HG02885 (cell line): ENCODE results near the gene TADA3.
"Not testable (repeated sequence)": the region's sequence is repeated elsewhere in the genome, so short reads cannot be mapped to it uniquely, and the experiment has no call there.

ENCODE experiments used
- ATAC-seq: cut with Tn5 transposase; IDR thresholded peaks from one replicate; pipeline ENCODE4 v1.9.1; 2021; ENCODE audit warnings: mild to moderate bottlenecking; ENCODE audit not compliant: unreplicated experiment, poor library complexity

TADA3 gene

DNA sequence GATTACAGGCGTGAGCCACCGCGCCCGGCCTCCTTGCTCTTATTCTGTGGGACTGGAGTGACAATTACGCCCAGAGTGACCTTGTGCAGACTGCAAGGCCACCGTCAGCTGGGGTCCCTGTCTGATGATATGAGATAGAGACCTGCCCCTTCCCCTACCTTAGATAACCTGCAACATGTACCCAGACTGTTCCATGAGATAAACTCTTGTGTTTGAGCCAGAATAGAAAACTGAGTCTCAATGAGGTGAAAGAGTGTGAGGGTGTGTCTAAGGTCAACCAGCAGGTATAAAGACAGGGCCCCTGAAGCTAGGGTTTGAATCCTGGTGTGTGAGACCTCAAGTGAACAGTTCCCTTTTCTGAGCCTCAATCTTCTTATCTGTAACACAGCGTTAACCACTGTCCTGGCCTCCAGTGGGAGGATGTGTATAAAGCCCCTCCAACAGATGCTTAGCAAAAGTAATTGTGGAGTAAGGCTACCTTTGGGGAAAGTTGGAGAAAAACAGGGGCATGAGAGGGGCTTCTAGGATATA, 6.0 kb downstream of the TADA3 start:
- ATAC-seq: no peak

DNA sequence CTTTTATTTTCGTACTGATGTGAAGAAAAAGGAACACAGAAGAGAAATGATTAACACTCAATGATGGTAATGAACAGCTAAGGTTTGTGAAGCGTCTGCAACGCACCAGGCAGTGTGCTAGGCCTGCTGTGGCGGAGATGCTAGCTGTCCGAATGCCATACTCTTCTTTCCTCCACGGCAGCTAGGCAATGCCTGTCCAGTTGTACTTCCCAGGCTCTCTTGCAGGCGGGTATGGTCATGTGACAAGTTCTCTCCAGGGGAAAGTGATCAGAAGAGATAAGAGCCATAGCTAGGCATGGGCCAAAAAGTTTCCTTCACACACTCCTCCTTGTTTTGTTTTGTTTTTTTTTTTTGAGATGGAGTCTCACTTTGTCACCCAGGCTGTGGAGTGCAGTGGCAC, 6.7 kb downstream of the TADA3 start:
- no peak for ATAC-seq

DNA sequence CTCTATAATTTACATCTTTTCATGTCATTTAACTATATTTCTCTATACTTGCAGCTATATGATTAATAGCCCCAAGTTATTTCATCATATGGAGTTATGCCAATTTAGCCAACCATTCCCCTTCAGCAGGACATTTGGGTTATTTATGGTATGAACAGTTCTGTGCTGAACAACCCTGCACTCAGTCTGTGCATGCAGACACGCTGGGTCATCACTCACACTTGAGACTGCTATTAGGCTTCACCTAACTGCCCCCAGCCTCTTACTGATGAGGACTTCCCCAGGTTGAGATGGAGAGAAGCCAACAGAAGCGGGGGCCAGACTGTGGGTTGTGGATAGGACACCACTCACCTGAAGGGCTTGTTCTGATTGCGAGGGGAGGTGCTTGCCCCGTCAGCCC, 7.3 kb downstream of the TADA3 start:
- ATAC-seq: no peak

- ATAC-seq: no peak
Observed at GRCh38 chr3:9783954-9784353, 8.3 kb downstream of the TADA3 start.

- ATAC-seq: no peak
Observed at GRCh38 chr3:9782770-9783169, 9.5 kb downstream of the TADA3 start.

DNA sequence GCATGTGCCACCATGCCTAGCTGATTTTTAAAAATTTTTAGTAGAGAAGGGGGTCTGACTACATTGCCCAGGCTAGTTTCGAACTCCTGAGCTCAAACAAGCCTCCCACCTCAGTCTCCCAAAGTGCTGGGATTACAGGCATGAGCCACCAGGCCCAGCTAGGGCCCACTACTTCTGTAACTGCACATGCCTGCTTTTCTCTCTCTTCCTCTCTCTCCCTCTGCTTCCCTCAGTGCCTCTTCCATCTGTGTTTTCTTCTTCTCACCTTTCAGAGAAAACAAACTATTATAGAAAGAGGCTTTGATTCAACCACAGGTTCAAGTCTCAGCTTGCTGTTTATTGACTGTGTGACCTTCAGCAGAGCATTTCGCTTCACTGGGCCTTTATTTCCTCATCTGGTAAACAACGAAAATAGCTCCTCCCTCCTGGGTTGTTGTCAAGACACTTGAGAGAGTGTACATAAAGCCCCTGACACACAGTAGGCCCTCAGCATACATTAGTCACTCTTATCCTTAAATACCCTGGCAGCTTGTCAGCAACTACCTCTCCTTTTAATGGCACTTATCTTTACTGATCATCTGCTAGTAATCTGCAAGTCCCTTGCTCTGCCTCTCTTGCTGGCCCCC, 10.2 kb downstream of the TADA3 start:
- no peak for ATAC-seq

GRCh38 chr3:9781551-9781950, 10.7 kb downstream of the TADA3 start:
- ATAC-seq: no peak

DNA sequence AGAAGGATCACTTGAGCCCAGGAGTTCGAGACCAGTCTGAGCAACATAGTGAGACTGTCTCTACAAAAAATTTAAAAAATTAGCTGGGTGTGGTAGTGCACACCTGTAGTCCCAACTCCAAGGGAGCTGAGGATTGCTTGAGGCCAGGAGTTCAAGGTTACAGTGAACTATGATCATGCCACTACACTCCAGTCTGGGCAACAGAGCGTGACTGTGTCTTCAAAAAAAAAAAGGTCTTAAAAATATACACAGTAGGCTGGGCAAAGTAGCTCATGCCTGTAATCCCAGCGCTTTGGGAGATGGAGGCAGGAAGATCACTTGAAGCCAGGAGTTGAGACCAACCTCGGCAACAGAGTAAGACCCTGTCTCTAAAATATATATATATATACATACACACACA, 11.4 kb downstream of the TADA3 start:
- no peak for ATAC-seq

DNA sequence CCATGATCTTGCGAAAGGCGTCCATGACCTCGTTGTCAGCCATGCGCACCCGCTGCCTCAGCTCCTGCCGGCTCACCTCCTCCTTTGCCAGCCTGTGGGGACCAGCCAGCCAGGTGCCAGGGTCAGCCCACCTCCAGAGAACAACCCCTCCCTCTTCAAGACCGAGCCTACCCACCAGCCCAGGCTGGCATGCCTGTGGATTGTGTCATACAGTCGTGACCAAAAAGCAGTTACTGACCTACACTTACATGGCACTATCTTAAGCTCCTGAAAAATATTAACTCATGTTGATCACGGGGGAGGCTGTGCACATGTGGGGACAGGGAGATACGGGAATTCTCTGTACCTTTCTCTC, 11.8 kb downstream of the TADA3 start:
- ATAC-seq: no peak

DNA sequence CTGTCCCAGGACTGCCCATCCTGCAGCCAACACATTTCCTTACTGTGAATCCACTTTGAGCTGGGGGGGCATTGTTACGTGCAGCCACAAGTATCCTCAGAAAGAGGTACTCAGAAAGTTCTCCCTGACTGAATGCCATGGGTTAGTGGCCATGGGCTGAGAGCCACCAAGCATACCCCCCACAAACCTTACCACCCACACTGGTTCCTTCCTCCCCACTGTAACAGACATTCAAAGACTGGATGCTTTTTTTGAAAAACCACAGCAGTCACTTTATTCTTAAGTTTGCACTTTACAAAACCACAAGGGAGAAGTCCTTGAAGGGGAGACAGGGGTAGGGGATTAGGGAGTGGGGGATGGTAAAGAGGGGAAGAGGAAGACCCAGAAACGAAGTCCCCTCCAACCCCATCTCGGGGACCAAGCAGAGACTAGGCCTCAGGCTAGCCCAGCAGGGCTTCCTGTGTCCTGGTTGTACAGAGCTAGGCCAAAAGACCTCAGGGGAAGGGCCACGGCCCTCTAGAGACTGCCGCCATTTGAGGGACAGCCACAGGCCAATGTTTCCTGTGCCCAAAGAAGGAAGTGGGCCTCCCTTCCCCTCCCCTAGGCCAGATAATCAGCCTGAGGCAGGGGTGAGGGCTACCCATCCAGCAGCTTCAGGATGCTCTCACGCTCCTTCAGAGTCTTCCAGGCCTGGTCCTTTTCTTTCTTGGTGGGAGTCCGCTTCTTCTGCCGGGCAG, 12.4 kb downstream of the TADA3 start:
- ATAC-seq: peak; percentile 64

- no peak for ATAC-seq
Observed at GRCh38 chr3:9779075-9779593, 13.1 kb downstream of the TADA3 start.

- ATAC-seq: no peak
Observed at GRCh38 chr3:9778143-9779074, 13.9 kb downstream of the TADA3 start.

- ATAC-seq: no peak
Observed at GRCh38 chr3:9777694-9778021, 14.6 kb downstream of the TADA3 start.

GRCh38 chr3:9776896-9777693, 15.2 kb downstream of the TADA3 start:
- ATAC-seq: no peak

- not testable (repeated sequence) for ATAC-seq
Observed at GRCh38 chr3:9771007-9771406, 21.3 kb downstream of the TADA3 start.

- no peak for ATAC-seq
Observed at GRCh38 chr3:9770276-9770812, 21.9 kb downstream of the TADA3 start.

DNA sequence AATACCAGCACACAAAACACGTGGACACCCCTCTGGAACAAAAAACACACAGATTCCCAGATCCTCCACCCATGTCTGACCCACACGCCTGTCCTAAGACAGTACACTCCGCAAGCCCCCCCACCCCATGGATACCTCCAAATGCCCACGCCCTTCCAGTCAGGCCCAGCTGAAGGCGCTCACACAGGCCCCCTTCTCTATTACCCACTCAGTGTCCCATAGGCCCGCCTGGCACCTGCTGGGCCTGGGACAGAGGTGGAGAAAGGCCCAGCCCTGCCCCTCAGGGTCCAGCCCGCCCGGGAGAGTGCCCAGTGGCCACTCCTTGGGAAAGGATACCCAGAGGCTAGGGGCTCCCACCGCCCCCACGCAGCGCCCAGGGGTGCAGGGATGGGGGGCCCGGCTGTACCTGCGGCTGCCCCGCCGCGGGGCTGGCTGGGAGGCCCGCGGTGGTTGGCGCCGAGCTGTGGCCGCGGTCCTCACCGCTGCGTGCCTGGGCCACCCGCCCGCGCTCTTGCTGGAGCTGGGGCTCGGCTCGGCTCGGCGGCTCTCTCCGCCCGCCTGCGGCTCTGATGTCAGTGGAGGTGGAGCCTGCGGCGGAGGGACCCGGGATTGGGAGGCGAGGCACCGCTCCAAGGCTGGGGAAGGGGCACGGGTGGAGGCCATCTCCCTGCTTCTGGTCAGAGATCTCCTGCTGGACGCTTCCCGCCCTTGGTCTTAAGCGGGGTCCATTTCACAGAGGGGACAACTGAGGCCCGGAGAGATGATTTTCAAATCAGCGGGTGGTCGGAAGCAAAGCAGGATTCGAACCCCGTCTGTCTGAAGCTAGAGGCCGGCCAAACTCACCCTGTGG, 22.6 kb downstream of the TADA3 start, which contains the start of gene CAMK1:
Gene CAMK1, minus strand, starts transcription at position 522 of the 850 bp plus-strand sequence. CDS start 2,198 bp downstream, outside the sequence.
- peak; percentile 89 for ATAC-seq

DNA sequence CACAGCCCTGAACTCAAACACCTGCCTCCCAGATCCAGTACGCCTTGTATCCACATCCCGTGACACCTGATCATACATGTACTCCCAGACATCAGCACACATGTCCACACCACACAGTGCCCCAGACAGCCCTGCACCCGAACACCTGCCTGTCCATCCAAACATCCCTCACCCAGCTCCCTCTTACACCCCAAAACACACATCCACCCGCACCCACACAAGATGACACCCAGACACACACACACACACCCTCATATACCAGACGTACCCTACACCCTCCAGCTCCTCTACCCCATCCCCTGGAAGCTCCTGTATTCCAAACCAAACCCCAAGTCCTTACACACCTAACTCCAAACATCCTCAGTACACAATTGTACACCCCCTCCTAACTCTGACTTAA, 23.3 kb downstream of the TADA3 start:
- ATAC-seq: no peak
